ENCODE results near the gene SNCG.
A peak's percentile ranks its signal among the peaks of the same experiment; 100 is the strongest.

The SNCG gene

DNA sequence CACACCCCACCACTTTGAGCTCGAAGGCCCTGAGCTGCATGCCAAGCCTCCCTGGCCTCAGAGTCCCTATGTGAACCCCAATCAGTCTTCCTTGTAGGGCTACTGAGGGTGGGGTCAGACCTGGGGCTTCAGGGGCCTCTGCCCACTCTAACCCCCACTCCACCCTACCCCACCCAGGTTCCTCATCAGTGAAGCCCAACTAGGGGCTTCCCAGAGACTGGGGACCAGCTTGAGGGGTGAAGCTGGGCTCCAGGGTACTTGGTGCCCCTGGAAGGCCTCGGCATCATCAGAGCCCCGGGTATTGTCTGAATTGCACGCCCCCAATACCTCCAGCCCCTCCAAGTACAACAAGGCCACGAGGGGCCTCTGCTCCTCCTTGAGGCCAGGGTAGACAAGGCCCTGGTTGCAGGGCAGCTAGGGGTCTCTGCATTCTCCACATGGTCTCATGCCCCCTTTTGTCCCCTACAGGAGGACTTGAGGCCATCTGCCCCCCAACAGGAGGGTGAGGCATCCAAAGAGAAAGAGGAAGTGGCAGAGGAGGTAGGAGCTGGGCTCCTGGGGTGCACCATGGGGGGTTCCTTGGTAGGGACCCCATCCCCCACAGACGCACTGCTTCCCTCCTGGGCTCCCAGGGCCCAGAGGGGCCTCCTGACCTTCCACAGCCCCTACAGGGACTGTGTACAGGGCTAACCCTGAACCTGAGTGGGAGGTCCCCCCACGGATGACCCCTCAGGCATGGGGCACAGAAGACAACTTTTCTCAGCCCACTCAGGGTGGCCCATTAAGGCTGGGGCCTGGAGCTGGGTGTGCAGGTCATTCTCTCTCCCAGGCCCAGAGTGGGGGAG is 4.0 kb downstream of the SNCG start:
- TF ChIP-seq, protein P1, sequence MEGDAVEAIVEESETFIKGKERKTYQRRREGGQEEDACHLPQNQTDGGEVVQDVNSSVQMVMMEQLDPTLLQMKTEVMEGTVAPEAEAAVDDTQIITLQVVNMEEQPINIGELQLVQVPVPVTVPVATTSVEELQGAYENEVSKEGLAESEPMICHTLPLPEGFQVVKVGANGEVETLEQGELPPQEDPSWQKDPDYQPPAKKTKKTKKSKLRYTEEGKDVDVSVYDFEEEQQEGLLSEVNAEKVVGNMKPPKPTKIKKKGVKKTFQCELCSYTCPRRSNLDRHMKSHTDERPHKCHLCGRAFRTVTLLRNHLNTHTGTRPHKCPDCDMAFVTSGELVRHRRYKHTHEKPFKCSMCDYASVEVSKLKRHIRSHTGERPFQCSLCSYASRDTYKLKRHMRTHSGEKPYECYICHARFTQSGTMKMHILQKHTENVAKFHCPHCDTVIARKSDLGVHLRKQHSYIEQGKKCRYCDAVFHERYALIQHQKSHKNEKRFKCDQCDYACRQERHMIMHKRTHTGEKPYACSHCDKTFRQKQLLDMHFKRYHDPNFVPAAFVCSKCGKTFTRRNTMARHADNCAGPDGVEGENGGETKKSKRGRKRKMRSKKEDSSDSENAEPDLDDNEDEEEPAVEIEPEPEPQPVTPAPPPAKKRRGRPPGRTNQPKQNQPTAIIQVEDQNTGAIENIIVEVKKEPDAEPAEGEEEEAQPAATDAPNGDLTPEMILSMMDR (IDR thresholded peaks at IDR 0.05; ENCODE audit: low read depth, low read length, missing control alignments), result no peak
- no peak for DNase-seq (ENCODE audit: low read depth)
- no peak overlapping the region for H3K4me3 ChIP-seq (ENCODE audit: low read depth, low read length)

DNA sequence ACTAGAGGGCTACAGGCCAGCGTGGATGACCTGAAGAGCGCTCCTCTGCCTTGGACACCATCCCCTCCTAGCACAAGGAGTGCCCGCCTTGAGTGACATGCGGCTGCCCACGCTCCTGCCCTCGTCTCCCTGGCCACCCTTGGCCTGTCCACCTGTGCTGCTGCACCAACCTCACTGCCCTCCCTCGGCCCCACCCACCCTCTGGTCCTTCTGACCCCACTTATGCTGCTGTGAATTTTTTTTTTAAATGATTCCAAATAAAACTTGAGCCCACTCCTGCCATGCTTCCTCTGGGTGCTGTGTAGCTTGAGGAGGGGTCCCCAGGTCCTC is 4.5 kb downstream of the SNCG start:
- TF ChIP-seq, protein P1 (IDR thresholded peaks at IDR 0.05; ENCODE audit: low read depth, low read length, missing control alignments), result no peak
- no peak for DNase-seq (ENCODE audit: low read depth)
- H3K4me3 ChIP-seq (ENCODE audit: low read depth, low read length), result no peak overlapping the region

DNA sequence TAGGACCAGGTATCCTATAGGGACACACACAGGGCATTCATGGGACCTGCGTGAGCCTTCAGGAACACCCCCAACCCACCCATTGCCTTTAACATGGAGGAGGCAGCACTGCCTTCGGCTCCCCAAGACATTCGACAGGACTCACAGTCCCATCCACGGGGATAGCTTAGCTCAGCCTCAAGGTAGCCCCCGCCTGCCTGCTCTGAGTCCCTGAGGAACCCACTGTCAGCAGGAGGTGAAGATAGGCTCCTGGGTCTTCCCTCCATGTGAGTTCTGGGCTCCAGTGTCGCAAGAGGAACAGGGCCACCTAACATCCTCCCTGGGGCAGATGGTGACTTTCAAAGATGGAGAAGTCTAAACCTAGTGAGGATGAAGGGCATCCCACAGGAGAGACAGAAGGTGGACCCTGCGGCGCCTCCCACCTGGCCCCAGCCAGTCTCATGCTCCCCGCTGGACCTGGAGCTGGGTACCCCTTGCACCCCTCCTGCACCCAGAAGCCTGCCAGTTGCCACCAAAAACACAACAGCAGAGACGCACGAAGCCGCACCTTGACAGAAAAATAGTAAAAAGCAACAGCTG is 5.0 kb downstream of the SNCG start:
- no peak for DNase-seq (ENCODE audit: low read depth)
- TF ChIP-seq, protein P1 (IDR thresholded peaks at IDR 0.05; ENCODE audit: low read depth, low read length, missing control alignments), result no peak

DNA sequence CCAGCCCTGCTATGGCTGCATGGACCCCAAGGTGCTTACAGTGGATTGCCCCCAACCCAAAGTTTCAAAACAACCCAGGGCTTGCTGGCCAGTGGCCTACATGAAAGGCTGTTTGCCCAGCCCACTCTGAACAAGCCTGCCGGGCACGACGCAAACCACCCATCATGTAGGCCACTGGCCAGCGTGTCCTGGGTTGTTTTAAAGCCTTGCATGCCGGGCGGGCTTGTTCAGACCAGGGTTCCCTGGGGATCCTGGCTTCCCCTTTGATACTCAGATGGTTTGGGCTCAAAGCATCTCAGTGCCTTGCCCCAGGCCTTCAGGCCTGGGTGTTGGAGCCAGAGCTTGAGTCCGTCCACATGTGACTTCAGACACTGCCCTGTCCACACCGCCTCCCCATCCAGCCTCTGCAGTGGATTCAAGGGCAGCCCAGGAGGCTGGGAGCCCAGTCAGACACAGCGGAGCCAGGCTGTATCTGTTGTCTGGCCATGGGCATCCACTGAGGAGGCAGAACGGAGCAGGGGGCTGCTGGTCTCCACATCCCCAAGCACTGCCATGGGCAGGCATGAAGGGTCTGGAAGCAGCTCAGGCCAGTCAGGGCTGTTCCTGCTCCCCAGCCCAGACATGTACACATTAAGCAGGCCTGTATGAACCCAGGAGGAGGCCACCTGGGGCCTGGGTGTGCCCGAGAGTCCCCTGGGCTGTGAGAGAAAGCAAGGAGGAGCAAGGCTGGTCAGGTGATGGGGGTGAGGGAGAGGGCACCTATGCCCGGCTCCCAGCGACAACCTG is 5.9 kb downstream of the SNCG start:
- DNase-seq (ENCODE audit: low read depth), result no peak
- TF ChIP-seq, protein P1 (IDR thresholded peaks at IDR 0.05; ENCODE audit: low read depth, low read length, missing control alignments), result no peak
- H3K4me3 ChIP-seq (ENCODE audit: low read depth, low read length), result no peak overlapping the region

More for the DNA sequence above, 5.0 kb downstream of the SNCG start:
- H3K4me3 ChIP-seq (ENCODE audit: low read depth, low read length), result no peak overlapping the region

DNA sequence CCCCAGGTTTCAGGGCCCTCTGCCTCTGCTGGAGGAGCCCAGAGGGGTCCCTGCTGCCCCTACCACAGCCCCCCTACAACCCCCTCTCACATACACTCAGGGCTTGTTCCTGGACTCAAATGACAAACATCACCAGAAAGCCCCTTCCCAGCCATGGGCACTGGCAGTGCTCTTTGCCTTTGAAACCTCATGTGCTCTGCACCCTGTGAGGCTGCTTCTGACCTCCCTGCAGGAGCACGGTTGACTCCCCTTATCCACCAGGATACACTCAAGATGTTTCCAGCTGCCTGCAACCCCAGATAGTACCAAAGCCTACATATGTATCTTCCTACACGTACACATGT is 6.4 kb downstream of the SNCG start:
- no peak overlapping the region for H3K4me3 ChIP-seq (ENCODE audit: low read depth, low read length)
- DNase-seq (ENCODE audit: low read depth), result no peak
- TF ChIP-seq, protein P1 (IDR thresholded peaks at IDR 0.05; ENCODE audit: low read depth, low read length, missing control alignments), result no peak

DNA sequence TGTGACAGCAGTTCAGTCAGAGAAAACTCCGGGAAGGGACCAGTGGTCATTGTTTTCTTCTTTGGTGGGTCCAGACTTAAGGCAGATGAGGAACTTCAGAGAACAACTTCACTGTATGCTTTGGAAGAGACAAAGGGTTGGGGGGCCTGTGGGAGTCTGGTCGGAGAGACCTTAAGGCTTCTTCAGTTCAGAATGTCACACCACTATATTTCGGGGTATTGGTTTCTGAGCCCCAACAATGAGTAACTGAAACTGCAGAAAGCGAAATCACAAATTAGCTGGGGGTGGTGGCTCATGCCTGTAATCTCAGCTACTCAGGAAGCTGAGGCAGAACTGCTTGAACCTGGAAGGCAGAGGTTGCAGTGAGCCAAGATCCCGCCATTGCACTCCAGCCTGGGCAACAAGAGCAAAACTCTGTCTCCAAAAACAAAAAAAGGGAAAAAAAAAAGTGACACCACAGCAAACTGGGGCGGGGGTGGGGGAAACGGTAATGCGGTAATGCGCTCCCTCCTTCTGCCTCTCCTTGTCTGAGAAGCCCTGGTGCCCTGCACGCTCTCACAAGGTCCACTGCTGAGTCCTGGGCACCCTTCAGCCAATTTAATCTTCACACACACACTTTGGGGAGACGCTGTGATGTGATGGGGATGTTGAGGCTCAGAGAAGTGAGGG is 7.7 kb downstream of the SNCG start:
- peak overlapping the region; percentile 31 for H3K4me3 ChIP-seq (ENCODE audit: low read depth, low read length)
- TF ChIP-seq, protein P1 (IDR thresholded peaks at IDR 0.05; ENCODE audit: low read depth, low read length, missing control alignments), result no peak
- DNase-seq (ENCODE audit: low read depth), result peak; percentile 59
